Measurements from ENCODE around the gene ZNF283.
"Not testable (repeated sequence)": the region's sequence is repeated elsewhere in the genome, so short reads cannot be mapped to it uniquely, and the experiment has no call there.

- TF ChIP-seq POLR2A, POLR2AphosphoS5 (IDR thresholded peaks at IDR 0.05): not testable (repeated sequence)
- TF ChIP-seq, protein P1, sequence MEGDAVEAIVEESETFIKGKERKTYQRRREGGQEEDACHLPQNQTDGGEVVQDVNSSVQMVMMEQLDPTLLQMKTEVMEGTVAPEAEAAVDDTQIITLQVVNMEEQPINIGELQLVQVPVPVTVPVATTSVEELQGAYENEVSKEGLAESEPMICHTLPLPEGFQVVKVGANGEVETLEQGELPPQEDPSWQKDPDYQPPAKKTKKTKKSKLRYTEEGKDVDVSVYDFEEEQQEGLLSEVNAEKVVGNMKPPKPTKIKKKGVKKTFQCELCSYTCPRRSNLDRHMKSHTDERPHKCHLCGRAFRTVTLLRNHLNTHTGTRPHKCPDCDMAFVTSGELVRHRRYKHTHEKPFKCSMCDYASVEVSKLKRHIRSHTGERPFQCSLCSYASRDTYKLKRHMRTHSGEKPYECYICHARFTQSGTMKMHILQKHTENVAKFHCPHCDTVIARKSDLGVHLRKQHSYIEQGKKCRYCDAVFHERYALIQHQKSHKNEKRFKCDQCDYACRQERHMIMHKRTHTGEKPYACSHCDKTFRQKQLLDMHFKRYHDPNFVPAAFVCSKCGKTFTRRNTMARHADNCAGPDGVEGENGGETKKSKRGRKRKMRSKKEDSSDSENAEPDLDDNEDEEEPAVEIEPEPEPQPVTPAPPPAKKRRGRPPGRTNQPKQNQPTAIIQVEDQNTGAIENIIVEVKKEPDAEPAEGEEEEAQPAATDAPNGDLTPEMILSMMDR (IDR thresholded peaks at IDR 0.05): not testable (repeated sequence)
Measured at GRCh38 chr19:43817454-43817853, 9.7 kb upstream of the ZNF283 start.

Data from prostate gland (tissue), 2 donors.